ENCODE measurements around the gene AUTS2.

The AUTS2 gene

DNA sequence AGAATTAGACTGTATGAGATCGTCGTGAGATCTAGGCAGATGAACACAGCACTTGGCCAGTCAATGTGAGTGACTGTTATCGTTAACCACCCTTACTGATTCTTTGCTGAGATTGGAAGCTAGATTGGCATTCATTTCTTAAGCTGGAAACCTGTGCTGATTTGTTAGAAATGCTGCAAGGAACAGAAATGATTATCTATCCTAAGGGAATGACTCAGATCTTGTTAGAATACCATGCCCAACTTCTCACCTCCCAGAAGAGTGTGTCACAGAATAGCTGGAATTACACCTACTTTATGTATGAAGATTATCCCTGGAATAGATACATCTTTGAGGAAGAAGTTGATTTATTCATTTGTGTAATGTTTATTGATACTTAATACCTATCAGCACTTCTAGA is 275.2 kb downstream of the AUTS2 start:
- H3K4me1 Mint-ChIP-seq: no peaks in the 10 kb centered on the region
- H3K36me3 Mint-ChIP-seq (ENCODE audit: low read depth): no peaks in the 10 kb centered on the region
- no peak overlapping the region for H3K27ac Mint-ChIP-seq
- ATAC-seq (no peak), DNase-seq (no peak)
- H3K4me3 Mint-ChIP-seq: no peak overlapping the region
- H3K9me3 Mint-ChIP-seq: no peaks in the 10 kb centered on the region
- H3K27me3 Mint-ChIP-seq: no peaks in the 10 kb centered on the region

DNA sequence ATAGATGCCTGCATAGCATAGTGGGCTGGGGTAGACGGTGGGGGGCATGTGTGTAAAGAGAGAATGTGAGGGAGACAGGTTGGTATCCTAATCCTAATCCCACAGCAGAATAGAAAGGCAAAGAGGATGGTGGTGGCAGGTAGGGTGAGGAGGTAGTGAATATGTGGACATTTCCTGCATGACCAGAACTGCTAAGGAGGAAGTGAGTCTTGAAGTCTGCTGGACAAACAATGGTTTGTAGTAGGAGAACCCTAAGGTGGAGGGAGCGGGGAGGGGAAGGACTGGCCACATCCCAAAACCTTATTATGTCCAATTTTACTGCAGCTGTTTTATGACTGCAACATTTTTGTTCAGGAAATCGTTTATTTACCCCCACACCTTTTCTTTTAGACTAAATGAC is 279.7 kb downstream of the AUTS2 start:
- Mint-ChIP-seq H3K27ac (no peak overlapping the region), H3K27me3 (no peaks in the 10 kb centered on the region), H3K4me1 (peaks cover 2% of the 10 kb centered on the region), H3K9me3 (no peaks in the 10 kb centered on the region), H3K4me3 (no peak overlapping the region), H3K36me3 (ENCODE audit: low read depth) (no peaks in the 10 kb centered on the region)
- DNase-seq (no peak), ATAC-seq (no peak)

DNA sequence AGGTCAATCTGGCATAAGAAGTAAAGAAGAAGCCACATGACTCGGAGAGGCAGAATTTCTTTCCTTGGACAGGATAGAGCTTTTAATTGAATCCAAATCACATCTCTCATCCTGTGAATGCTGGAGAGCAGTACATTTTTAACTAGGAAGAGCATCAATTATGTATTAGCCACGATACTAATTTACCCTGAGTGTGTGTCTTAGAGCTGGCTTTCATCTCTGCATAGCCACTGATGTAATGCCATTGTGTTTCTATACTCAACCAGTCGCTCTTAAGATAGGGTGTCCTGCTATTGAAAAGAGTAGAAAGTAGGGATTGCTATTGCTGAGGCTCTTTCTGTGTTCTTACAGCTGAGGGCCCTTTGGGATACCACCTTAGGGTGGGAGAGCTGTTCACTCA is 280.3 kb downstream of the AUTS2 start:
- DNase-seq: no peak
- H3K9me3 Mint-ChIP-seq: no peaks in the 10 kb centered on the region
- peaks cover 2% of the 10 kb centered on the region for H3K4me1 Mint-ChIP-seq
- no peaks in the 10 kb centered on the region for H3K36me3 Mint-ChIP-seq (ENCODE audit: low read depth)
- no peak overlapping the region for H3K27ac Mint-ChIP-seq
- ATAC-seq: no peak
- no peaks in the 10 kb centered on the region for H3K27me3 Mint-ChIP-seq
- H3K4me3 Mint-ChIP-seq: no peak overlapping the region

DNA sequence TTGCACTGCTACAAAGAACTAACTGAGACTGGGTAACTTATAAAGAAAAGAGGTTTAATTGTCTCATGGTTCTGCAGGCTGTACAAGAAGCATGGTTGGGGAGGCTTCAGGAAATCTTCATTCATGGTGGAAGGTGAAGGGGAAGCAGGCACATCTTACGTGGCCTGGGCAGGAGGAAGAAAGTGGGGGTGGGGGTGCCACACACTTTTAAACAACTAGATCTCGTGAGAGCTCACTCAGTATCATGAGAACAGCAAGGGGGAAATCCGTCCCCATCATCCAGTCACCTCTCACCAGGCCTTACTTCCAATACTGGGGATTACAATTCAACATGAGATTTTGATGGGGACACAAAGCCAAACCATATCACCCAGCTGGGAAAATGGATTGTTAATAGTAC is 281.7 kb downstream of the AUTS2 start:
- Mint-ChIP-seq H3K27me3 (no peaks in the 10 kb centered on the region), H3K9me3 (no peaks in the 10 kb centered on the region), H3K27ac (no peak overlapping the region), H3K4me3 (no peak overlapping the region), H3K4me1 (peaks cover 2% of the 10 kb centered on the region), H3K36me3 (ENCODE audit: low read depth) (no peaks in the 10 kb centered on the region)
- ATAC-seq (no peak), DNase-seq (no peak)

DNA sequence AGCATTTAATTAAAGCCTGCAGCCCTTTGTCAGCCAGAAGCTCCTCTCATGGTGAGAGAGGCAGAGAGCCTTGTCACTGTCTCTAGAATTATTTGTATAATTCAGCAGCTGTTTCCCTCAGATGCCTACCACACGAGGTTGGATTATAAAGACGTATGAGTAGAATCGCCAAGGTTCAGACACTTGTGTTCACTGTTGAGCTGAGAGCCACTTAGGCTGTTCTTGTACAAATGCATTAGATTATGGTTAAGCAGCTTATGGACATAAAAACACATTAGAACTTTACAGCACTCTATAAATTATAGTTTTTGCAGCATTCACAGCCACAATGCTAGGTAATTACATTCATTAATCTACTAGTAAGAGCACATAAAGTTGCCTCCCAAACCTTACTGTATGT is 282.6 kb downstream of the AUTS2 start:
- no peaks in the 10 kb centered on the region for H3K27me3 Mint-ChIP-seq
- H3K27ac Mint-ChIP-seq: no peak overlapping the region
- no peak overlapping the region for H3K4me3 Mint-ChIP-seq
- ATAC-seq (no peak), DNase-seq (no peak)
- H3K36me3 Mint-ChIP-seq (ENCODE audit: low read depth): no peaks in the 10 kb centered on the region
- peaks cover 2% of the 10 kb centered on the region for H3K4me1 Mint-ChIP-seq
- no peaks in the 10 kb centered on the region for H3K9me3 Mint-ChIP-seq

DNA sequence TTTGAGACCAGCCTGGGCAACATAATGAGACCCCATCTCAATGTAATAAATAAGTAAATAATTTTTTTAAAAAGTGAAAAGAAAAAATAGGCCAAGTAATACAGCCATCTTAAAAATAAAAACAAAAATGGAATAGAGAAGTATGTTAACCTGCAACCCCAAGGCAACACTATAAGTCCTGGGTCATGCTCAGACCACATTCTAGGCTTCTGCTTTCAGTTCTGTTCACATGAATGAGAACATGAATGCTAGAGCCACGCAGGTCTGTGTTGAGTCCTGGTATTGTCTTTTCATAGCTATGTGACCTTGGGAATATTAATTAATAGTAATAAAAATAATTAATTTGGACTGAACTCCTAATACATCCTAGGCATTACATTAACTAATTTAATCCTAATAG is 284.0 kb downstream of the AUTS2 start:
- DNase-seq: no peak
- Mint-ChIP-seq H3K4me3 (no peak overlapping the region), H3K4me1 (peaks cover 2% of the 10 kb centered on the region), H3K27ac (no peak overlapping the region), H3K9me3 (peaks cover under 1% of the 10 kb centered on the region), H3K27me3 (no peaks in the 10 kb centered on the region), H3K36me3 (ENCODE audit: low read depth) (no peaks in the 10 kb centered on the region)
- ATAC-seq: no peak

DNA sequence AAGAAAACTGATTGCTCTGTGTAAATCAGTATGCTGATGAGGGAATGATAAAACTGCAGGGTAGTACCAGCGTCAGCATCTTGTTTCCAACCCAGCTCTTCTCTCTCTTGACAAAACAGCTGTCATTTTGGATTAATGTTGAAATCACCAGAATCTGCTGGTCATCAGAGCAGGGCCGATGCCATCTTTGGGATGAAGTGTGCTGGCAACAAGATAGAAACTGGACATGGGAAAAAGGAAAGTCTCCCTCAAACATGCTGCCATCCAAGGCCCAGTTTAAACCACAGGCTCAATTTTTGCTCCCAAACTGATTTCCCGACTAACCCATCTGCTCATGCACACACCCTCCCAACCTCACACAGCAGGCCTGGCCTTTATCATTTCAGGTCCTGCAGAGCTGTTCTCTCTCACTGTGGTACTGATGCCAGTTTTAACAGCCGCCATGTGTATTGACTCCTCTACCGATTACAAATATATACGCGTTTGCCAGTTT is 285.2 kb downstream of the AUTS2 start:
- ATAC-seq: no peak
- Mint-ChIP-seq H3K4me1 (peaks cover 2% of the 10 kb centered on the region), H3K9me3 (peaks cover 4% of the 10 kb centered on the region), H3K4me3 (no peak overlapping the region), H3K36me3 (ENCODE audit: low read depth) (no peaks in the 10 kb centered on the region), H3K27me3 (no peaks in the 10 kb centered on the region), H3K27ac (no peak overlapping the region)
- no peak for DNase-seq

DNA sequence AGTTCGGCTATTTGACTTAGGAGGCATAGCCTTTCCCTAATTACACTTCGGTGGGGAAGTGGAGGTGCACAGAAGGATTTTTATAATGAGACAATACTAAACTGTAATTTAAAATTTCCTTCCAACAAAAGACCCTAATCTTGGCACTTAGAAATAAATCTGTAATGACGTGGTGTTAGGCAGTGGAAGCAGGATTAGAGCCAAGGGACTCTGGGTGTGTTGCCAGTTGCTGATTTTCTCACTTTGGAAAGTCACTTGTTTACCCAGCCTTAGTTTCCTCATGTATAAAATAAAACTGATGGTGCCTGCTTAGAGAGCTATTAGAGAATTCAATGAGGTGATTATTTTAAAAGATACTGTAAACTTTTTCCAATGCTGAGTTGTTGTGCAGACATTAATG is 287.2 kb downstream of the AUTS2 start:
- Mint-ChIP-seq H3K27ac (no peak overlapping the region), H3K36me3 (ENCODE audit: low read depth) (no peaks in the 10 kb centered on the region), H3K4me3 (no peak overlapping the region), H3K9me3 (peaks cover 4% of the 10 kb centered on the region), H3K27me3 (no peaks in the 10 kb centered on the region), H3K4me1 (peaks cover 6% of the 10 kb centered on the region)
- DNase-seq (no peak), ATAC-seq (no peak)

DNA sequence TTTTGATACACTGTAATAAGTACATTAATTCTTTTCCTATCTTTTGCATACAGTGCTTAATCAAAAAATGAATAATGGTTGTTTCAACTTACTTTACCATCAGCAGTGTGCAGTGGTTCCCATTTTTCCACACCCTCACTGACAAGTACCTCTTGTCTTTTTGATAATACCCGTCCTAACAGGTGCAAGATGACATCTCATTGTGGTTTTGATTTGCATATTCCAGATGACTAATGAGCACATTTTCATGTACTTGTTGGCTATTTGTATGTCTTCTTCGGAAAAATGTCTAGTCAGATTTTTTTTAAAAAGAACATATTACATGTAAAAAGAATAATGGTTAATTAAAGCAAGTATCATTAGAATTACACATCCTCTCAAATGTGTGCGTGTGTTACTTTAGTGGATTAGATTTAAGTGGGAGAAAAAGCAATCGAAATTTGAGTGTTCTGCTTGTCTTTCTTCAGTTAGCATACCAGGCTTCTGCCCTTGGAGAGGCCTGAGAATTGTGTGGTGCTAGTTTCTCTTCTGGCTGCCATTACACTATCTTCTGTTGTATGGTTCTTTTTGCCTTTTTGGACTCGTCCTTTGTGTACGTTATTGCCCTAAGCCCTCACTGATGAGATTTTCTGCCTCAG is 291.2 kb downstream of the AUTS2 start:
- no peak for ATAC-seq
- peaks cover 4% of the 10 kb centered on the region for H3K9me3 Mint-ChIP-seq
- H3K4me3 Mint-ChIP-seq: no peak overlapping the region
- DNase-seq: no peak
- no peaks in the 10 kb centered on the region for H3K36me3 Mint-ChIP-seq (ENCODE audit: low read depth)
- peaks cover 6% of the 10 kb centered on the region for H3K4me1 Mint-ChIP-seq
- H3K27ac Mint-ChIP-seq: no peak overlapping the region
- no peaks in the 10 kb centered on the region for H3K27me3 Mint-ChIP-seq

DNA sequence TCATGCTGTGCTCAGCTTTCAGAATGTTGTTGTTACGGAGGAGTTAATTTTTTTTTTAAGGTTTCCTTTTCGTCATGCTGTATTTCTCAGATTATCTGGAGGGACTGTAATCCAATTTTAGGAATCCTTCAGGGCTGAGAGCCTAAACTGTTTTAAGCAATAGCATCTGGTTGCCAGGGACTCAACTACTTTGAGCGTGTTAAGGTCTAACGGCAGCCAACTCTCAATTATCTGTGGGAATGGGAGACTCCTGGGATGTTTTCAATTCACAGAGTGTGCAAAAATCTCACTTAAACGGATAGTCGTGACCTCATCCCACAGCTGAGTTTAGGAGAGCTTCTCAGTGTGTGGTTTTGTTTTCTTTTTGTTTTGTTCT is 291.7 kb downstream of the AUTS2 start:
- H3K36me3 Mint-ChIP-seq (ENCODE audit: low read depth): no peaks in the 10 kb centered on the region
- peaks cover 4% of the 10 kb centered on the region for H3K9me3 Mint-ChIP-seq
- no peaks in the 10 kb centered on the region for H3K27me3 Mint-ChIP-seq
- H3K4me3 Mint-ChIP-seq: no peak overlapping the region
- ATAC-seq (no peak), DNase-seq (no peak)
- peaks cover 6% of the 10 kb centered on the region for H3K4me1 Mint-ChIP-seq
- no peak overlapping the region for H3K27ac Mint-ChIP-seq

DNA sequence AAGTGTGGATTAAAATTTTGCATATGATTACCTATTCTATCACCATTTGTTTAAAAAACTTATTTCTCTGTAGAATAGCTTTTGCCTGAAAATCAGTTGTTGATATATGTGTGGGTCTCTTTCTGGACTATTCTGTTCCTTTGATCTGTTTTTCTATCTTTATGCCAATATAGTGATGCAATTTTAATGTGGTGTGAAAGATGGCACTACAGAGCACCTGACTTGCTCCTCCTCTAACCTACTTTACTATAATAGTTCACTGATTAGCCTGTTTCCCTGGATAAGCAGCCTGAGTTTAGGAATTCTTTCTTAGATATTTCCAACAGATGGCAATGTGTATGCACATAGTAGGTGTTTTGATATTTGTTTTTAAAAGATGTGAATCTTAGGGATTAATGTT is 294.5 kb downstream of the AUTS2 start:
- no peaks in the 10 kb centered on the region for H3K36me3 Mint-ChIP-seq (ENCODE audit: low read depth)
- no peak overlapping the region for H3K27ac Mint-ChIP-seq

DNA sequence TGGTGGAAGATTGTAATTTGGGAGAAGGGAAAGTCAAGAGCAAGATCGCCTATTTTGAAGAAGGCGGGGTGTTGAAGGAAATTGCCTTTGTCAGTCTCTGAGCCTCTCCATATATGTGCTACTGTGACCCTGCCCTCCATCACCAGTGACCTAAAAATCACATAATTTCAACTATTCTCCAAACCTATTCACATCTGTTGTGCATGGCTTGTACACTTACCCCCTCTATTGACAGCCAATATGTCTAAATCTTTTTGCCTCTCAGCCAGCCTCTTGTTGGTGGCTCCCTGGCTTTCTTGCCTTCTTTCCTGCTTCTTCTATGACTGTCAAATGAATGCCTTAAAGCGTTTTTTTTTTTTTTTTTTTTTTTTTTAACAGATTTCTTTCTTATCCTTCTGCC is 295.6 kb downstream of the AUTS2 start:
- peaks cover 6% of the 10 kb centered on the region for H3K4me1 Mint-ChIP-seq
- no peak for DNase-seq
- H3K27me3 Mint-ChIP-seq: no peaks in the 10 kb centered on the region
- H3K9me3 Mint-ChIP-seq: no peaks in the 10 kb centered on the region
- H3K36me3 Mint-ChIP-seq (ENCODE audit: low read depth): no peaks in the 10 kb centered on the region
- no peak for ATAC-seq
- no peak overlapping the region for H3K4me3 Mint-ChIP-seq
- H3K27ac Mint-ChIP-seq: no peak overlapping the region

More for the DNA sequence above, 294.5 kb downstream of the AUTS2 start:
- Mint-ChIP-seq H3K4me3 (no peak overlapping the region), H3K4me1 (peaks cover 6% of the 10 kb centered on the region), H3K27me3 (no peaks in the 10 kb centered on the region), H3K9me3 (no peaks in the 10 kb centered on the region)
- DNase-seq: no peak
- ATAC-seq: no peak

DNA sequence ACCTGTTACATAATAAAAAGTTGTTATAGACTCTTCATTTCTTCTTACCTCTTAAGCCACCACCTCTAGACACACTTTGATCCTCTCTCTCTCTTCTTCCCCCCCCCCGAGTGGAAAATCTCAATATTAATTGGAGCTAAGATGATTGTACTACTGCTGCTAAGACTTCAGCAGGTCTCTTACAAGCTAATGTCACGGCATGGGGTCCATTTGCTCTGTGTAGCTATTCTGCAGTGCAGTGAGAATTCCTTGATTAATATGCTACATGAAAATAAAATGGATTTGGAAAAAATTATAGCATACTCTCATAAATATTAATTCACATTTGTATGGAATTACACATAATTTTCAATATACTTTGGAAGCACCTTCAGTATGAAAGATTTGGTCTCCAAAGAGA is 297.2 kb downstream of the AUTS2 start:
- H3K27me3 Mint-ChIP-seq: no peaks in the 10 kb centered on the region
- no peak overlapping the region for H3K4me3 Mint-ChIP-seq
- ATAC-seq: no peak
- no peak overlapping the region for H3K27ac Mint-ChIP-seq
- no peaks in the 10 kb centered on the region for H3K9me3 Mint-ChIP-seq
- DNase-seq: no peak
- H3K36me3 Mint-ChIP-seq (ENCODE audit: low read depth): no peaks in the 10 kb centered on the region
- no peaks in the 10 kb centered on the region for H3K4me1 Mint-ChIP-seq

DNA sequence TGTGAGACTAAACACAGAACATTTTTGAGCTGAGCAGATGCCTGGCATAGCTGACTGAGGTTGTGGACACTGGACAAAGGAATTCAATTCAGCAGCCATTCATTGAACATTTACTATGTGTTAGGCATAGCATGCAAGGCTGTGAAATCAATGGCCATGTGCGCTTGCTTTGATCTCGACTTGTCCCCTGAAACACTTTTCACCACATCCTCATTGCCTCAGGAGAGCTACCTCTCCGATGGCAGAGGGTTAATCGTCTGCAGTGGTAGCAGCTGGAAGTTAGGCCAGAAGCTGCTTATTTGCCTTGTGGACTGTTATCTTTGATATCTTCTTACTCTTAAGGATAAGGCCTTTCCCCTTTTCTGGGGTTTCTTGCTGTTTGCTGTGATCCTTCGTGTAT is 297.8 kb downstream of the AUTS2 start:
- no peak for DNase-seq
- ATAC-seq: no peak
- Mint-ChIP-seq H3K27ac (no peak overlapping the region), H3K4me1 (no peaks in the 10 kb centered on the region), H3K27me3 (no peaks in the 10 kb centered on the region), H3K4me3 (no peak overlapping the region), H3K36me3 (ENCODE audit: low read depth) (no peaks in the 10 kb centered on the region), H3K9me3 (no peaks in the 10 kb centered on the region)

DNA sequence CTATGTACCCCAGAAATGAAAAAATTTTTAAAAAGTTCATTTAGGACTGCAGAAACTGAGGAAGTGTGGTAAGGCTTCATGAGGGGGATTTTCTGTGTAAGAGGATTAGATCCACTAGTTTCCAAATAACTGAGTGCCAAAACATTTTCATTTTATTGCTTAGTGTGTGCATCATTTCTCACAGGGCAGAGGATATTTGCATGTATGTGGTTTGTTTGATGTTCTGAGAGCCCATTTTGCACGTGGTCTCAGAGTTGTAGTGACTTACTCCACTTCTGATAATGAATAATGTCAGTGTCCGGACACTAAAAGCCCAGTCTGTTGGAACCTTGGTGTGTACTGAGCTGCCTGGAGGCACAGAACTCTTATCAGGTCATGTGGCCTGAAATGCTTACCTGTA is 299.9 kb downstream of the AUTS2 start:
- no peaks in the 10 kb centered on the region for H3K9me3 Mint-ChIP-seq
- no peak for DNase-seq

DNA sequence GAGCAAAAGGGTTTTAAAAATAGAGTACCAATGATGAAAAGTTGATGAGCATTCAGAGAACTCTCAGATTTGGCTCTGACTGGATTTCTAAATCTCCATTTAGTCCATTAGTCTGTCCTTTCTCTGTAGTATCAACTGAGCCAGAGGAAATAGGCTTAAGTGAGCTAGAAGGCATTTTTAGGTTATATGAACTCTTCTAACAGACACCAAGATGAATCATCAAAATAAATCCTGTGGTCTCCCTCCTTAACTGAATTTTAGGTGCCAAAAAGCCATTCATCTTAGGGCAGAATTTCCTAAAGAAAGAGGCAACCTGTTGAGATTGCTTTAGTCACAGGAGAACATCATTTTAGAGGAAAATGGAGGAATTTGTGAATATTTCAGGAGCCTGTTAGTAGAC is 305.1 kb downstream of the AUTS2 start:
- peaks cover 11% of the 10 kb centered on the region for H3K4me1 Mint-ChIP-seq
- DNase-seq (no peak), ATAC-seq (no peak)
- no peak overlapping the region for H3K4me3 Mint-ChIP-seq
- no peaks in the 10 kb centered on the region for H3K27me3 Mint-ChIP-seq
- H3K9me3 Mint-ChIP-seq: no peaks in the 10 kb centered on the region
- H3K27ac Mint-ChIP-seq: no peak overlapping the region
- no peaks in the 10 kb centered on the region for H3K36me3 Mint-ChIP-seq (ENCODE audit: low read depth)

More for the DNA sequence above, 299.9 kb downstream of the AUTS2 start:
- Mint-ChIP-seq H3K27me3 (no peaks in the 10 kb centered on the region), H3K27ac (no peak overlapping the region), H3K36me3 (ENCODE audit: low read depth) (no peaks in the 10 kb centered on the region), H3K4me1 (no peaks in the 10 kb centered on the region), H3K4me3 (no peak overlapping the region)
- no peak for ATAC-seq
